NCI-H345 treated with DMSO at 0.1 percent for 48 hours (cell line): Measurements from ENCODE around the gene SPTB.

ENCODE experiments used
- DNase-seq: peaks from one replicate; lab custom pipeline; 2025; ENCODE audit not compliant: unreplicated experiment; lab: John Stamatoyannopoulos, UW

SPTB gene

GRCh38 chr14:64755781-64756221, 123.9 kb downstream of the SPTB start:
- no peak for DNase-seq

GRCh38 chr14:64754685-64755084, 125.0 kb downstream of the SPTB start:
- no peak for DNase-seq

DNA sequence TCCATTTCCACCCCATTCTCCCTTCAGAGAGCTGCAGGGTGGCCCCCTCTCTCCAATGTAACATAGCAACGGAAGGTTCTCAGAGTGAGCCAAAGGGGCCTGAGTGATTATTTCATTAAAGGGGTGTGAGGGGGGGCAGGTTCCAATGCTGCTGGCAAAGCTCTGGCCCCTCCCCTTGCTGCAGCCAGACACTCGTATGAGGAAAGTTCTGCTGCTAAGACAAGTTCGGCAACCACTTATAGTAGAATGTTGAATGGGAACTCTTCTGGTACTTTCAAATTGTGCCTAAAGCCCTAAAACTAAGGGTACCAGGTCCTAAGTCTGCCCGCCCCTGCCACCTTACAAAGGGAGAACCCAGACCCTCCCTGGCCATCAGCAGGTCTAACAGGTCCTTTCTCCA, 125.7 kb downstream of the SPTB start:
- no peak for DNase-seq

DNA sequence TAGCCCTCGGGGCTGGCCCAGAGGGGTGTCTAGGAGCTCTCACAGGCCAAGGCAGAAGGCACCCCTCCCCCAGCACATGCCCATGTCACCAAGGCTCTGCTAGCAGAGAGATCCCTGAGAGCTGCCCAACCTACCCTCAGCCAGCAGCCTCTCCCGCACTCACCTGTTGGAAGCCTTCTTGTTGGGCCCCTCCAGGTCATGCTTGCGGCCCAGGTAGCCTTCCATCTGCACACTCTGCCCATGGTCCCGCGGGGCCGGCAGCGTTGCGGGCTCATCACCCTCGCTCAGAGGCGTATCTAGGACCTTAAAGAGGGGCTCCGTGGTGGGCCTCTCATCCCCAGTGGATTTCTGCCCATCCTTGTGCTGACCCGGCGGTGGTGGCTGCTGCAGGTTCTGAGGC, 126.3 kb downstream of the SPTB start:
- DNase-seq = no peak

DNA sequence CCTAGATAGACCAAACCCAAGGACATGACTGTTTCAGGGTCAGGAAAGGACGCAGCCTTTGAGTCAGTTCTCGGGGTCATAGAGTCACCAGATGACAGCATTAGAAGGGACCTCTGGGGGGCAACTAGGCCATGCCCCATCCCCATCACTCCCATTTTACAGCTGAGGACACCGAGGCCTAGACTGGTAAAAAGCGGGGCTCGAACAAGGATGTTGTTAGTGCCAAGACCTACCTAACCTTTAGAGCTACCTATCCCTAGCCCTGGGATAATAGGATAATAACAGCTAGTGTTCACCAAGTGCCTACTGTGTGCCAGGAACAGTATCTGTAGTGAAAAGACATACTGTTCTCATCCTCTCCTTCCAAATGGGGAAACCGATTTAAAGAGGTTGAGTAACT, 126.8 kb downstream of the SPTB start:
- DNase-seq = no peak

- DNase-seq = no peak
Observed at GRCh38 chr14:64748995-64749714, 130.6 kb downstream of the SPTB start.

GRCh38 chr14:64748521-64748920, 131.2 kb downstream of the SPTB start:
- DNase-seq = no peak

GRCh38 chr14:64747327-64747726, 132.4 kb downstream of the SPTB start:
- DNase-seq = no peak

- no peak for DNase-seq
Observed at GRCh38 chr14:64746298-64747250, 133.1 kb downstream of the SPTB start.

DNA sequence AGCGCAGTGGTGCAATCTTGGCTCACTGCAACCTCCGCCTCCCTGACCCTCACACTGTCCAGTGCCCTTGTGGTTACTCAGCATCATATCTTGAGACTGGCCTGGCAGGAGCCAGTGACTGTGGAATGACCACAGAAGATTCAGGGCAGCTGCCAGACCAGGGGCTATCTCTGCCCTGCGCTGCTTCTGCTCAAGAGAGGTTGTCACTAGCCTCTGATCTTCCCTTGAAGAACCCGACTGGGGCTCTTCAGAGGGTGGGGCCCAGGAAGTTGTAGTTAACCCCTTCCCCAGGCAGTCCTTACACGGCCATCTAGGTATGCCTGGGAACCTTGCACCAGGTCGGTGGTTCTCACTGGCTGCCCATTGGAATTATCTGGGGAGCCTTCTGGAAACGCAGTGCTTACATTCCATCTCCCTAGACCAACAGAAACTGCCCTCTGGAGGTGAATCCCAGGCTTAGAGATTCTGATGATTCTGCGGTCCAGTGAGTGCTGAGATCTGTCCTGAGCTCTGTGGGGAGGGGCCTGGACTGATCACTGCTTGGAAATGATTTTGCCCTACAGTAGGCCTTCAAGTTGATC, 134.1 kb downstream of the SPTB start:
- no peak for DNase-seq

DNA sequence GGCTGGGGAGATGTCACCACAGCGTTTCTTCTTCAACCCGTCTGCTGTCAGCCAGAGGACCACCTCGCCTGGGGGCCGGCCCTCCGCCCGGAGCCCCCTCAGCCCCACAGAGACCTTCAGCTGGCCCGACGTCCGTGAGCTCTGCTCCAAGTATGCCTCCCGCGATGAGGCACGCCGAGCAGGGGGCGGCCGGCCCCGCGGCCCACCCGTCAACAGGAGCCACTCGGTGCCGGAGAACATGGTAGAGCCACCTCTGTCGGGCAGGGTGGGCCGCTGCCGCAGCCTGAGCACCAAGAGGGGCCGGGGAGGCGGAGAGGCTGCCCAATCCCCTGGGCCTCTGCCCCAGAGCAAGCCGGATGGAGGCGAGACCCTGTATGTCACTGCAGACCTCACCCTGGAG, 136.6 kb downstream of the SPTB start:
- DNase-seq = no peak

DNA sequence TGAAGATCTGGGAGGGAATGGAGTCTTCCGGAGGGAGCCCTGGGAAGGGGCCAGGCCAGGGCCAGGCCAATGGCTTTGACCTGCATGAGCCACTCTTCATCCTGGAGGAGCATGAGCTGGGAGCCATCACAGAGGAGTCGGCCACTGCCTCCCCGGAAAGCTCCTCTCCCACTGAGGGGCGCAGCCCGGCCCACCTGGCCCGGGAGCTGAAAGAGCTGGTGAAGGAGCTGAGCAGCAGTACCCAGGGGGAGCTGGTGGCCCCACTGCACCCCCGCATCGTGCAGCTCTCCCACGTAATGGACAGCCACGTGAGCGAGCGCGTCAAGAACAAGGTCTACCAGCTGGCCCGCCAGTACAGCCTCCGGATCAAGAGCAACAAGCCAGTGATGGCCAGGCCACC, 137.7 kb downstream of the SPTB start:
- DNase-seq = no peak

GRCh38 chr14:64741200-64741599, 138.5 kb downstream of the SPTB start:
- no peak for DNase-seq

- DNase-seq = no peak
Observed at GRCh38 chr14:64738281-64738804, 141.4 kb downstream of the SPTB start.

GRCh38 chr14:64737391-64738280, 142.1 kb downstream of the SPTB start:
- DNase-seq = no peak

- DNase-seq = peak; percentile 86
Observed at GRCh38 chr14:64736271-64737169, 143.2 kb downstream of the SPTB start.

GRCh38 chr14:64734990-64735389, 144.7 kb downstream of the SPTB start:
- peak; percentile 36 for DNase-seq

DNA sequence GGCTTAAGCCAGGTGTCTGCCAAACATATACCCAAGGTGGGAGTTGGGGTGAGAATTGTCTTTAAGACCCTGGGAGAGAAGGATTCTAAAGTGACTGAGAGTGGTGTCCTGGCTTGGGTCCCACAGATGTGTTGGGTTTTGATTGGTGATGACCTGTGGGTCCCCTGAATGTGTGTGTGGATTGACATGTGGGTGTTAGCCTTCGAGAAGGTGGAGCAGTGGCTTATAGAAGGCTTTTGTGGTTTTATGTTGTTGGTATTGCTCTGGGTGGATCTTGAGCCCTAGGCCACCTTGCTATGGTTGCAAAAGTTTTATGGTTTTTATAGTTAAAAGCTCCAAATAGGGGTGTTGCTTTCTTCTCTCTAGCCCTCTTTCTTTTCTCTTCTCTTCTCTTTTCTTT, 145.8 kb downstream of the SPTB start:
- DNase-seq = no peak

GRCh38 chr14:64733321-64733720, 146.4 kb downstream of the SPTB start:
- DNase-seq = no peak
